Keratinocyte (primary cell): ENCODE data around the gene PCTP. TPM values are rescaled to one million over a fixed set of nuclear protein-coding genes. Genes with fewer than 3 reads are reported as not detected.
A peak's percentile ranks its signal among the peaks of the same experiment; 100 is the strongest.

Experiments used
- DNase-seq: peaks from one replicate; pipeline ENCODE4 v3.0.0-alpha.2; 2011; ENCODE audit warnings: low read depth, missing footprints, low spot score
- FAIRE-seq: peaks from 2 replicates; lab custom pipeline; 2011; peaks lifted over from hg19 to GRCh38; lab: Jason Lieb, UNC
- H2AFZ ChIP-seq: 2 replicates; pipeline ENCODE4 v1.6.0; 2012; ENCODE audit warnings: low read length, control low read depth, inconsistent platforms; ENCODE audit not compliant: control insufficient read depth
- H3K27ac ChIP-seq: 2 replicates; pipeline ENCODE4 v1.5.1; 2011; ENCODE audit warnings: low read length; ENCODE audit not compliant: control insufficient read depth, insufficient read depth
- H3K27me3 ChIP-seq: 3 replicates; pipeline ENCODE4 v1.6.0; 2011; ENCODE audit warnings: low read length; ENCODE audit not compliant: control insufficient read depth, insufficient read depth; ENCODE audit errors: extremely low read depth
- H3K36me3 ChIP-seq, 2 experiments: 2 replicates in 1 of 2; 3 replicates in 1 of 2; pipeline ENCODE4 v1.5.1; 2011; ENCODE audit warnings: low read length in 2 of 2, mild to moderate bottlenecking in 1 of 2; ENCODE audit not compliant: control insufficient read depth in 2 of 2, insufficient read depth in 2 of 2; ENCODE audit errors: extremely low read depth in 1 of 2
- H3K4me1 ChIP-seq: 3 replicates; pipeline ENCODE4 v1.5.1; 2011; ENCODE audit warnings: low read length; ENCODE audit not compliant: control insufficient read depth, insufficient read depth; ENCODE audit errors: extremely low read depth
- H3K4me2 ChIP-seq: 3 replicates; pipeline ENCODE4 v1.6.0; 2011; ENCODE audit warnings: low read depth, low read length; ENCODE audit not compliant: control insufficient read depth, insufficient read depth; ENCODE audit errors: extremely low read depth
- H3K4me3 ChIP-seq, 3 experiments: fragments of 200-600 bp in 1 of 3; sonication (generic) in 1 of 3; 2 replicates in 2 of 3; 3 replicates in 1 of 3; pipeline ENCODE4 v1.5.1; 2011 to 2016; ENCODE audit warnings: low read length in 3 of 3, mild to moderate bottlenecking in 3 of 3, control low read depth in 2 of 3, inconsistent platforms in 1 of 3, low read depth in 1 of 3, mixed read lengths in 1 of 3, mixed run types in 1 of 3, moderate library complexity in 1 of 3; ENCODE audit not compliant: control insufficient read depth in 2 of 3, insufficient read depth in 2 of 3; ENCODE audit errors: extremely low read depth in 1 of 3
- H3K79me2 ChIP-seq: 2 replicates; pipeline ENCODE4 v1.6.0; 2012; ENCODE audit warnings: low read length; ENCODE audit not compliant: control insufficient read depth, insufficient read depth
- H3K9ac ChIP-seq: 3 replicates; pipeline ENCODE4 v1.6.0; 2011; ENCODE audit warnings: low read length; ENCODE audit not compliant: control insufficient read depth, insufficient read depth; ENCODE audit errors: extremely low read depth
- H3K9me1 ChIP-seq: 3 replicates; pipeline ENCODE4 v1.6.0; 2011; ENCODE audit warnings: low read length; ENCODE audit not compliant: control insufficient read depth, insufficient read depth; ENCODE audit errors: extremely low read depth
- H3K9me3 ChIP-seq: 2 replicates; pipeline ENCODE4 v1.5.1; 2012; ENCODE audit warnings: low read depth, low read length; ENCODE audit not compliant: control insufficient read depth
- H4K20me1 ChIP-seq: 3 replicates; pipeline ENCODE4 v1.6.0; 2011; ENCODE audit warnings: low read length; ENCODE audit not compliant: control insufficient read depth, insufficient read depth; ENCODE audit errors: extremely low read depth
- EZH2 ChIP-seq: IDR thresholded peaks from one replicate; pipeline ENCODE4 v1.6.1; 2012; ENCODE audit warnings: inconsistent platforms, mild to moderate bottlenecking, low read length, moderate library complexity
- dilution Hi-C: fragments of 300-500 bp; cut with MboI; formaldehyde crosslinking; loops from one replicate; pipeline ENCODE4 v1.7.0; 2020; ENCODE audit warnings: low sequenced_read_pairs; ENCODE audit not compliant: extremely low pct_ligation_motif_present
- polyA plus RNA-seq, 5 experiments: library from polyadenylated mRNA; depleted of rRNA in 3 of 5; stranded (reverse) in 3 of 5; stranded (forward) in 1 of 5; unstranded in 1 of 5; fragments of >200 nt; gene quantifications; 1 replicate in 1 of 5; 2 replicates in 3 of 5; 3 replicates in 1 of 5; pipeline versions ENCODE4 v1.2.1 to v1.2.3, GENCODE V29; 2011 to 2012; ENCODE audit warnings: missing spikeins in 2 of 5, low read depth in 1 of 5, low replicate concordance in 1 of 5
- TF ChIP-seq, protein P1 (sequence below), 3 experiments: IDR thresholded peaks in 1 of 3; conservative IDR thresholded peaks in 1 of 3; optimal IDR thresholded peaks in 1 of 3; 2 replicates in 2 of 3; 3 replicates in 1 of 3; pipeline versions ENCODE3 to v1.5.1; 2011; ENCODE audit warnings: low read length in 3 of 3, mild to moderate bottlenecking in 3 of 3, moderate library complexity in 2 of 3, control low read depth in 1 of 3, inconsistent platforms in 1 of 3; ENCODE audit not compliant: insufficient read depth in 2 of 3; ENCODE audit errors: extremely low read depth in 1 of 3

Gene PCTP
- polyA plus RNA-seq, 1 donor (not counting 4 experiments of a cell fraction or from before 2014, with no cell fraction given): 29.5 TPM

DNA sequence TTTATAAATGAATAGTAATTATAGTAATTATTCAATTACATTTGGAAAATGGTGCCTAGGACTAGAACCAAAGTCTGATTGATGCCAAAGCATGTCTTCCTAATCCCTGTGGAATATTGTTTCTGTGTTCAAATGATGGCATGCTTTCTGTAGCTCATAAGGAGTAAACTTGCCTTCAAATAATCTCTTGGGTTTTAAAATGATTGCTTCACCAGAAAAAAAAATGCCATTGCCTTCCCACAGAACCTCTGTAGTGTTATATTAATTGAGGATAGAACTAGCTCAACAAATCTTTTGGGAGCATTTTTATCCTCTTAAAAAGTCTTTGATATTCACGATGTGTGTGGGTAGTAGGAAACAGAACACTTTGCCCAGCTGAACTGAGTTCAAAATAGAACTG, 20.5 kb upstream of the PCTP start:
- H3K9ac ChIP-seq: no peak overlapping the region
- H3K9me3 ChIP-seq: no peaks in the 10 kb centered on the region
- no peaks in the 10 kb centered on the region for H4K20me1 ChIP-seq
- FAIRE-seq: no peak
- no peak for DNase-seq
- no peaks in the 10 kb centered on the region for H3K27me3 ChIP-seq
- H3K27ac ChIP-seq: no peak overlapping the region
- peaks cover 45% of the 10 kb centered on the region for H3K4me1 ChIP-seq
- dilution Hi-C loops: no loop called here
- H3K4me2 ChIP-seq: no peak overlapping the region
- H3K4me3 ChIP-seq: no peak overlapping the region
- H2AFZ ChIP-seq: no peak overlapping the region
- H3K36me3 ChIP-seq: no peaks in the 10 kb centered on the region
- H3K9me1 ChIP-seq: no peaks in the 10 kb centered on the region
- no peaks in the 10 kb centered on the region for H3K79me2 ChIP-seq
- TF ChIP-seq EZH2: no peak

DNA sequence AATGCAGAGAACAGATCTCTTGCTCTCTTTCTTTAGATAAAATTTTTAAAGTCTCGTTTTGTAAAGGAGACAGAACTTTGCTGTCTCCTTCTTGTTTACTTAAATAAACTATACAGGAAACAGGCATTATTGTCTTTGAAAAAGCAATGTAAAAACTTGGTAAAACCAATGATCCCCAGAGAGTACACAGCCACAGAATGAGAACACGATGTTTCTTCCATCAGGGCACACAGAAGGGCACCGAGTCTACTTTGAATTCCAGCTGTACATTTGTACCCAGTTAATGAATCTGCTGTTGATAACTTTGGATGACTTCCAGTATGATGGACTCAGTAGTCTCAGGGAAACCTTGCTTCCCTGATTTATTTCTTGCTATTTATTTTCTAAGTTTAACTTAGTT, 20.0 kb upstream of the PCTP start:
- no peak for FAIRE-seq
- no peak overlapping the region for H3K27ac ChIP-seq
- H3K36me3 ChIP-seq: no peaks in the 10 kb centered on the region
- dilution Hi-C loops: no loop called here
- H3K9ac ChIP-seq: no peak overlapping the region
- DNase-seq: no peak
- H3K4me1 ChIP-seq: peaks cover 45% of the 10 kb centered on the region
- H2AFZ ChIP-seq: no peak overlapping the region
- H3K9me3 ChIP-seq: no peaks in the 10 kb centered on the region
- no peak for TF ChIP-seq EZH2
- TF ChIP-seq, protein P1, sequence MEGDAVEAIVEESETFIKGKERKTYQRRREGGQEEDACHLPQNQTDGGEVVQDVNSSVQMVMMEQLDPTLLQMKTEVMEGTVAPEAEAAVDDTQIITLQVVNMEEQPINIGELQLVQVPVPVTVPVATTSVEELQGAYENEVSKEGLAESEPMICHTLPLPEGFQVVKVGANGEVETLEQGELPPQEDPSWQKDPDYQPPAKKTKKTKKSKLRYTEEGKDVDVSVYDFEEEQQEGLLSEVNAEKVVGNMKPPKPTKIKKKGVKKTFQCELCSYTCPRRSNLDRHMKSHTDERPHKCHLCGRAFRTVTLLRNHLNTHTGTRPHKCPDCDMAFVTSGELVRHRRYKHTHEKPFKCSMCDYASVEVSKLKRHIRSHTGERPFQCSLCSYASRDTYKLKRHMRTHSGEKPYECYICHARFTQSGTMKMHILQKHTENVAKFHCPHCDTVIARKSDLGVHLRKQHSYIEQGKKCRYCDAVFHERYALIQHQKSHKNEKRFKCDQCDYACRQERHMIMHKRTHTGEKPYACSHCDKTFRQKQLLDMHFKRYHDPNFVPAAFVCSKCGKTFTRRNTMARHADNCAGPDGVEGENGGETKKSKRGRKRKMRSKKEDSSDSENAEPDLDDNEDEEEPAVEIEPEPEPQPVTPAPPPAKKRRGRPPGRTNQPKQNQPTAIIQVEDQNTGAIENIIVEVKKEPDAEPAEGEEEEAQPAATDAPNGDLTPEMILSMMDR (optimal IDR thresholded peaks at IDR 0.05 in 1 of 3, IDR thresholded peaks at IDR 0.05 in 1 of 3, conservative IDR thresholded peaks at IDR 0.05 in 1 of 3; ENCODE audit: extremely low read depth in 1 of 3, insufficient read depth in 2 of 3, low read length in 3 of 3): no peak
- no peaks in the 10 kb centered on the region for H3K79me2 ChIP-seq
- H3K27me3 ChIP-seq: no peaks in the 10 kb centered on the region
- no peaks in the 10 kb centered on the region for H3K9me1 ChIP-seq
- no peak overlapping the region for H3K4me2 ChIP-seq
- H3K4me3 ChIP-seq: no peak overlapping the region
- H4K20me1 ChIP-seq: no peaks in the 10 kb centered on the region

DNA sequence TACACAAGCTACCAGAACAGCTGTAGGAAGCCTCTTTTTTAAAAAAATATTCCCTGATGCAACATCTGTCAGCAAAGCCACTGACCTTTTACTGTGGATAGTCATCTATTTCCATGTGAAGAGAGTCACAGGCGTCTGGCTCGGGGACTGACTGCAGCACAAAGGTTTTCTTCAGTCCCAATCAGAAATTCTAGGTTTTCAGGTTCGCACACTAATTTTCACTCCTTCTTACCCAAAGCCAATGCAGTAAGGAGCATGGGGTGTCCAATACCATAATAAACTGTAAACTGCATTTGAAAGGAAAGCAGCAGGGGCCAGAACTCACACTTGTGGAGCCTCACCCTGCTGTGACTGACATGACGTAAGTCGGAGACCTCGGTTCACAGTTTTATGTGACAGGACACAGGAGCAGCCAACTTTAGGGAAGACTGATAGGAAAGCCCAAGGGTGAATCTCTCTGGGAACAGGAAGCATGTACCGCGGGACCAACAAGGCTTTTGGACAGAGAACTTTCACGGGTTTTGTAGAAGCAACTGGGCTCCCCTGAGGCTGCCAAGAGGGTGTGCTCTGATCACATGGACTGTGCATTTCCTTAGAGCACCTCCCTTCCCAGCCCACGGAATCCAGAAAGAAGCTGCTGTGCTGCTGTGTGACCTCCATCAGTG, 19.1 kb upstream of the PCTP start:
- Histone ChIP-seq H3K27ac (no peak overlapping the region), H3K4me1 (peaks cover 37% of the 10 kb centered on the region), H3K9me1 (no peaks in the 10 kb centered on the region), H3K9me3 (no peaks in the 10 kb centered on the region), H2AFZ (peak overlapping the region; percentile 57), H3K4me2 (peak overlapping the region; percentile 29), H3K36me3 (no peaks in the 10 kb centered on the region), H3K4me3 (no peak overlapping the region), H3K79me2 (no peaks in the 10 kb centered on the region), H4K20me1 (no peaks in the 10 kb centered on the region), H3K9ac (no peak overlapping the region), H3K27me3 (no peaks in the 10 kb centered on the region)
- DNase-seq (no peak), FAIRE-seq (no peak)
- dilution Hi-C loops: no loop called here
- TF ChIP-seq EZH2: no peak
- TF ChIP-seq, protein P1 (optimal IDR thresholded peaks at IDR 0.05 in 1 of 3, IDR thresholded peaks at IDR 0.05 in 1 of 3, conservative IDR thresholded peaks at IDR 0.05 in 1 of 3; ENCODE audit: extremely low read depth in 1 of 3, insufficient read depth in 2 of 3, low read length in 3 of 3): no peak
